HepG2 (cell line): Measurements from ENCODE around the gene RABGAP1L. TPM values are rescaled to one million over a fixed set of nuclear protein-coding genes. Genes with fewer than 3 reads are reported as not detected.
A peak's percentile ranks its signal among the peaks of the same experiment; 100 is the strongest.

Experiments used
- ATAC-seq: fragments of 200-7000 bp; cut with Tn5 transposase; 3 replicates; pipeline ENCODE4 v1.9.1; 2020; ENCODE audit warnings: mild to moderate bottlenecking, moderate library complexity
- BruUV-seq: library from RNA; stranded (reverse); fragments of 400-500 nt; replicated peaks from 2 replicates; lab custom pipeline; 2021; lab: Mats Ljungman, UMichigan
- CTCF ChIA-PET: fragments of 300-600 bp; formaldehyde crosslinking; extraction: SDS; loops from one replicate; lab custom pipeline; 2021; ENCODE audit warnings: low total read pairs, inconsistent platforms, low intra/inter-chr PET ratio; lab: Yijun Ruan, JAX
- POLR2A ChIA-PET: fragments of 350-600 bp; sonication (Branson Sonifier 250); formaldehyde crosslinking; loops from one replicate; lab custom pipeline; 2020; ENCODE audit warnings: antibody characterized with exemption, inconsistent platforms; lab: Yijun Ruan, JAX
- DNase-seq: peaks from one replicate; pipeline ENCODE4 v3.0.0-alpha.2; 2015; ENCODE audit warnings: low spot score
- FAIRE-seq: peaks from 3 replicates; lab custom pipeline; 2011; peaks lifted over from hg19 to GRCh38; lab: Jason Lieb, UNC
- H2AFZ ChIP-seq: one replicate; pipeline ENCODE4 v1.6.1; 2011; ENCODE audit warnings: low read length, inconsistent platforms
- H3K27ac ChIP-seq: fragments of 300-600 bp; 3 replicates; pipeline ENCODE4 v1.8.0; 2011; ENCODE audit warnings: mixed run types, mild to moderate bottlenecking, mixed read lengths, low read length, inconsistent platforms; ENCODE audit not compliant: insufficient read depth; ENCODE audit errors: extremely low read length
- H3K27me3 ChIP-seq, 2 experiments: fragments of 200-600 bp in 1 of 2; 2 replicates in 1 of 2; 3 replicates in 1 of 2; pipeline versions ENCODE4 v1.6.0 to v1.8.0; 2011; ENCODE audit warnings: low read length in 2 of 2, mild to moderate bottlenecking in 2 of 2, moderate library complexity in 2 of 2, inconsistent platforms in 1 of 2; ENCODE audit not compliant: insufficient read depth in 2 of 2, control insufficient read depth in 1 of 2
- H3K36me3 ChIP-seq, 2 experiments: fragments of 200-600 bp in 1 of 2; replicated peaks in 1 of 2; 2 replicates in 1 of 2; 3 replicates in 1 of 2; pipeline versions ENCODE4 v1.5.1 to v1.8.0; 2011; ENCODE audit warnings: low read length in 2 of 2, inconsistent platforms in 1 of 2; ENCODE audit not compliant: insufficient read depth in 2 of 2, control insufficient read depth in 1 of 2
- H3K4me1 ChIP-seq: 2 replicates; pipeline ENCODE4 v1.5.1; 2012; ENCODE audit warnings: low read length, inconsistent platforms; ENCODE audit not compliant: insufficient read depth
- H3K4me2 ChIP-seq: 2 replicates; pipeline ENCODE4 v1.6.0; 2011; ENCODE audit warnings: low read depth, low read length, inconsistent platforms
- H3K4me3 ChIP-seq, 3 experiments: fragments of 200-600 bp in 1 of 3; sonication (generic), shearing (Covaris generic) in 1 of 3; replicated peaks in 1 of 3; 2 replicates each; pipeline ENCODE4 v1.5.1; 2011 to 2016; ENCODE audit warnings: low read length in 3 of 3, inconsistent platforms in 2 of 3, low read depth in 2 of 3, mild to moderate bottlenecking in 2 of 3, control low read depth in 1 of 3, mixed read lengths in 1 of 3; ENCODE audit not compliant: insufficient read depth in 1 of 3
- H3K79me2 ChIP-seq: one replicate; pipeline ENCODE4 v1.6.1; 2011; ENCODE audit warnings: low read length, inconsistent platforms; ENCODE audit not compliant: insufficient read depth
- H3K9ac ChIP-seq: 2 replicates; pipeline ENCODE4 v1.6.0; 2011; ENCODE audit warnings: mild to moderate bottlenecking, low read depth, low read length, inconsistent platforms; ENCODE audit not compliant: insufficient read depth
- H3K9me3 ChIP-seq: 2 replicates; pipeline ENCODE4 v1.5.1; 2012; ENCODE audit warnings: mild to moderate bottlenecking, low read length
- H4K20me1 ChIP-seq: 2 replicates; pipeline ENCODE4 v1.6.0; 2011; ENCODE audit warnings: inconsistent platforms, mild to moderate bottlenecking, low read length, moderate library complexity; ENCODE audit not compliant: insufficient read depth
- CBFB ChIP-seq: sonication (generic); formaldehyde crosslinking; IDR thresholded peaks from 2 replicates; pipeline ENCODE4 v1.4.0; 2020; ENCODE audit warnings: missing genetic modification reagents
- CBX5 ChIP-seq: sonication (generic); formaldehyde crosslinking; IDR thresholded peaks from 2 replicates; pipeline ENCODE4 v1.4.0; 2020; ENCODE audit warnings: missing genetic modification reagents, borderline replicate concordance
- IRF2 ChIP-seq: IDR thresholded peaks from 2 replicates; pipeline ENCODE4 v1.6.1; 2018; ENCODE audit warnings: missing genetic modification reagents, missing compliant biosample characterization
- KAT8 ChIP-seq: IDR thresholded peaks from 2 replicates; pipeline ENCODE4 v1.6.1; 2016; ENCODE audit warnings: missing genetic modification reagents, missing compliant biosample characterization
- KMT2A ChIP-seq: sonication (generic); formaldehyde crosslinking; IDR thresholded peaks from 2 replicates; pipeline ENCODE4 v1.4.0; 2020; ENCODE audit warnings: missing genetic modification reagents
- KMT2B ChIP-seq: IDR thresholded peaks from 2 replicates; pipeline ENCODE4 v1.6.1; 2016; ENCODE audit warnings: missing genetic modification reagents, missing compliant biosample characterization
- NFYB ChIP-seq: sonication (generic); formaldehyde crosslinking; IDR thresholded peaks from 2 replicates; pipeline ENCODE4 v1.4.0; 2020; ENCODE audit warnings: missing genetic modification reagents
- NFYC ChIP-seq: IDR thresholded peaks from 2 replicates; pipeline ENCODE4 v1.6.1; 2016; ENCODE audit warnings: missing genetic modification reagents, missing compliant biosample characterization
- PITX1 ChIP-seq: sonication (generic); formaldehyde crosslinking; IDR thresholded peaks from 2 replicates; pipeline ENCODE4 v1.5.1; 2020; ENCODE audit warnings: mild to moderate bottlenecking, missing genetic modification reagents
- SAP130 ChIP-seq: IDR thresholded peaks from 2 replicates; pipeline ENCODE4 v1.6.1; 2016; ENCODE audit warnings: low read depth
- ZNF652 ChIP-seq: IDR thresholded peaks from 2 replicates; pipeline ENCODE4 v1.6.1; 2016; ENCODE audit warnings: low read depth, borderline replicate concordance
- WGBS: methylation state at CpG from one replicate; pipeline ENCODE4 v1.1.6; 2017; ENCODE audit warnings: low lambda C conversion rate; 5-methylcytosine and 5-hydroxymethylcytosine counted together
- in situ Hi-C: cut with HindIII; loops from 2 replicates; pipeline ENCODE4 v1.10.0; 2017; ENCODE audit warnings: low pct_unique_long_range_greater_than_20kb; ENCODE audit not compliant: extremely low pct_ligation_motif_present
- intact Hi-C: fragments of 100-400 bp; cut with micrococcal nuclease; formaldehyde crosslinking; loops from one replicate; pipeline ENCODE4 v1.10.0; 2022; ENCODE audit not compliant: unreplicated experiment
- polyA plus RNA-seq, 8 experiments: library from polyadenylated mRNA; depleted of rRNA in 3 of 8; stranded (reverse) in 7 of 8; unstranded in 1 of 8; fragments of >200 nt; fragmentation: Illumina TruSeq in 4 of 8; extraction: Trizol in 4 of 8; gene quantifications; 2 replicates each; pipeline versions ENCODE4 v1.2.1 to v1.2.3, GENCODE V29; 2011 to 2016; ENCODE audit warnings: low read depth in 4 of 8, missing spikeins in 1 of 8, mixed read lengths in 1 of 8; ENCODE audit not compliant: insufficient read depth in 1 of 8
- total RNA-seq, 5 experiments: library from RNA; depleted of rRNA; stranded (reverse); fragments of >200 nt; fragmentation: Illumina TruSeq; extraction: Trizol; gene quantifications; 2 replicates each; pipeline ENCODE4 v1.2.3, GENCODE V29; 2016; ENCODE audit warnings: low read depth in 1 of 5
- TF ChIP-seq, protein P1 (sequence below): sonication (generic); formaldehyde crosslinking; IDR thresholded peaks from 2 replicates; pipeline ENCODE4 v1.4.0; 2020; ENCODE audit warnings: mild to moderate bottlenecking, missing genetic modification reagents
- TF ChIP-seq, protein P2 (sequence below): sonication (generic); formaldehyde crosslinking; IDR thresholded peaks from 2 replicates; pipeline ENCODE4 v1.4.0; 2020; ENCODE audit warnings: mild to moderate bottlenecking, missing genetic modification reagents
- TF ChIP-seq, protein P3 (sequence below): IDR thresholded peaks from 2 replicates; pipeline ENCODE4 v1.6.1; 2016; ENCODE audit warnings: missing genetic modification reagents, missing compliant biosample characterization

RABGAP1L gene
- total and polyA plus RNA-seq, 2 of the 13 experiments (the other 11 are each of a cell fraction or from before 2014, with no cell fraction given) = 7.9 to 22.6 TPM

DNA sequence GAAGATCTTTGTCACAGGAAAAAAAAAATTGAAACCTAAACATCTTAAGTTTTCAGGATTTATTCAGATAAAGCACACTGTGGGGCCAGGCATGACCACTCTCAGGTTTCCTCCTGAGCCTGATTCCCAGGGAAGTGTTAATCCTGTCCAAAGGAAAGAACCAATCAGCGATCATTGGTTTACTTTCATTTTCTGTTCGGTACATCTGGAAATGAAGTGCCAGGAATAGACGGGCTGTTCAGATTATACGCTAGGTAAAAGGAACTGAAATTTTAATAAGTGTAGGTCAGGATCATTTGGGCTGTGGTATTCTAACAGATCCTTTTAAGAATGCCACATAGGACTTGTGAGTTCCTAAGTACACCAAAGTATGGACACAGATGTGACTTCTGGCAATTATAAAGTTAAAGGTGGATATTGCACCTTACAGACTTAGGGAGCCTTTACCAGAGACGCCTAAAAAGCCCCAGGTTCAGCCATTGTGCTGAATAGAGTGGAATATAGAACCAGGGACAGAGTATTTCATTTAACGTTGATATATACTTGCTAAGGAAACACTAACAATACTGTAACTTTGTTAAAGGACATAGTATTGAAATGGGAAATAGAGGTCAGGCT is 831.2 kb downstream of the RABGAP1L start:
- Histone ChIP-seq H3K27me3 (no peaks in the 10 kb centered on the region), H3K9me3 (no peaks in the 10 kb centered on the region), H3K4me3 (peak overlapping the region; percentile 42 to 58 (median 46); a peak in 5 of 6 replicates), H2AFZ (no peak overlapping the region), H3K36me3 (no peaks in the 10 kb centered on the region; a peak in 2 of 5 replicates), H3K9ac (peak overlapping the region; percentile 63), H4K20me1 (no peaks in the 10 kb centered on the region), H3K4me2 (peak overlapping the region; percentile 54), H3K79me2 (no peaks in the 10 kb centered on the region), H3K27ac (peak overlapping the region; percentile 57), H3K4me1 (peaks cover 26% of the 10 kb centered on the region)
- POLR2A ChIA-PET = no interaction called here
- BruUV-seq = TSS peak; percentile 51
- in situ Hi-C loops = loop anchor here (25.0 kb wide), 1 partner anchor 728 kb away; no protein-coding TSS in a partner anchor
- ATAC-seq (peak; percentile 89), DNase-seq (peak; percentile 60), FAIRE-seq (no peak)
- CTCF ChIA-PET = no interaction called here
- intact Hi-C loops = loop anchor here (2.0 kb wide), 1 partner anchor 220 kb away; no protein-coding TSS in a partner anchor
- 49% methylated on average over 6 of the region's 6 CpGs for WGBS
- TF ChIP-seq IRF2 (CRISPR knock-in tag) (peak; percentile 99), SAP130 (CRISPR knock-in tag) (0 out of 2 replicates have a peak, but pooled peaks have one; percentile 8), ZNF652 (CRISPR knock-in tag) (peak; percentile 79), NFYC (CRISPR knock-in tag) (peak; percentile 75), CBFB (no peak), CBX5 (no peak), KMT2B (CRISPR knock-in tag) (peak; percentile 89; the same call in 1 of the 2 replicates), KMT2A (CRISPR knock-in tag) (peak; percentile 68; the same call in 1 of the 2 replicates), PITX1 (CRISPR knock-in tag) (peak; percentile 80), KAT8 (CRISPR knock-in tag) (0 out of 2 replicates have a peak, but pooled peaks have one; percentile 50), NFYB (peak; percentile 82)
- TF ChIP-seq, protein P1, sequence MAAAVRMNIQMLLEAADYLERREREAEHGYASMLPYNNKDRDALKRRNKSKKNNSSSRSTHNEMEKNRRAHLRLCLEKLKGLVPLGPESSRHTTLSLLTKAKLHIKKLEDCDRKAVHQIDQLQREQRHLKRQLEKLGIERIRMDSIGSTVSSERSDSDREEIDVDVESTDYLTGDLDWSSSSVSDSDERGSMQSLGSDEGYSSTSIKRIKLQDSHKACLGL = no peak
- TF ChIP-seq, protein P2, sequence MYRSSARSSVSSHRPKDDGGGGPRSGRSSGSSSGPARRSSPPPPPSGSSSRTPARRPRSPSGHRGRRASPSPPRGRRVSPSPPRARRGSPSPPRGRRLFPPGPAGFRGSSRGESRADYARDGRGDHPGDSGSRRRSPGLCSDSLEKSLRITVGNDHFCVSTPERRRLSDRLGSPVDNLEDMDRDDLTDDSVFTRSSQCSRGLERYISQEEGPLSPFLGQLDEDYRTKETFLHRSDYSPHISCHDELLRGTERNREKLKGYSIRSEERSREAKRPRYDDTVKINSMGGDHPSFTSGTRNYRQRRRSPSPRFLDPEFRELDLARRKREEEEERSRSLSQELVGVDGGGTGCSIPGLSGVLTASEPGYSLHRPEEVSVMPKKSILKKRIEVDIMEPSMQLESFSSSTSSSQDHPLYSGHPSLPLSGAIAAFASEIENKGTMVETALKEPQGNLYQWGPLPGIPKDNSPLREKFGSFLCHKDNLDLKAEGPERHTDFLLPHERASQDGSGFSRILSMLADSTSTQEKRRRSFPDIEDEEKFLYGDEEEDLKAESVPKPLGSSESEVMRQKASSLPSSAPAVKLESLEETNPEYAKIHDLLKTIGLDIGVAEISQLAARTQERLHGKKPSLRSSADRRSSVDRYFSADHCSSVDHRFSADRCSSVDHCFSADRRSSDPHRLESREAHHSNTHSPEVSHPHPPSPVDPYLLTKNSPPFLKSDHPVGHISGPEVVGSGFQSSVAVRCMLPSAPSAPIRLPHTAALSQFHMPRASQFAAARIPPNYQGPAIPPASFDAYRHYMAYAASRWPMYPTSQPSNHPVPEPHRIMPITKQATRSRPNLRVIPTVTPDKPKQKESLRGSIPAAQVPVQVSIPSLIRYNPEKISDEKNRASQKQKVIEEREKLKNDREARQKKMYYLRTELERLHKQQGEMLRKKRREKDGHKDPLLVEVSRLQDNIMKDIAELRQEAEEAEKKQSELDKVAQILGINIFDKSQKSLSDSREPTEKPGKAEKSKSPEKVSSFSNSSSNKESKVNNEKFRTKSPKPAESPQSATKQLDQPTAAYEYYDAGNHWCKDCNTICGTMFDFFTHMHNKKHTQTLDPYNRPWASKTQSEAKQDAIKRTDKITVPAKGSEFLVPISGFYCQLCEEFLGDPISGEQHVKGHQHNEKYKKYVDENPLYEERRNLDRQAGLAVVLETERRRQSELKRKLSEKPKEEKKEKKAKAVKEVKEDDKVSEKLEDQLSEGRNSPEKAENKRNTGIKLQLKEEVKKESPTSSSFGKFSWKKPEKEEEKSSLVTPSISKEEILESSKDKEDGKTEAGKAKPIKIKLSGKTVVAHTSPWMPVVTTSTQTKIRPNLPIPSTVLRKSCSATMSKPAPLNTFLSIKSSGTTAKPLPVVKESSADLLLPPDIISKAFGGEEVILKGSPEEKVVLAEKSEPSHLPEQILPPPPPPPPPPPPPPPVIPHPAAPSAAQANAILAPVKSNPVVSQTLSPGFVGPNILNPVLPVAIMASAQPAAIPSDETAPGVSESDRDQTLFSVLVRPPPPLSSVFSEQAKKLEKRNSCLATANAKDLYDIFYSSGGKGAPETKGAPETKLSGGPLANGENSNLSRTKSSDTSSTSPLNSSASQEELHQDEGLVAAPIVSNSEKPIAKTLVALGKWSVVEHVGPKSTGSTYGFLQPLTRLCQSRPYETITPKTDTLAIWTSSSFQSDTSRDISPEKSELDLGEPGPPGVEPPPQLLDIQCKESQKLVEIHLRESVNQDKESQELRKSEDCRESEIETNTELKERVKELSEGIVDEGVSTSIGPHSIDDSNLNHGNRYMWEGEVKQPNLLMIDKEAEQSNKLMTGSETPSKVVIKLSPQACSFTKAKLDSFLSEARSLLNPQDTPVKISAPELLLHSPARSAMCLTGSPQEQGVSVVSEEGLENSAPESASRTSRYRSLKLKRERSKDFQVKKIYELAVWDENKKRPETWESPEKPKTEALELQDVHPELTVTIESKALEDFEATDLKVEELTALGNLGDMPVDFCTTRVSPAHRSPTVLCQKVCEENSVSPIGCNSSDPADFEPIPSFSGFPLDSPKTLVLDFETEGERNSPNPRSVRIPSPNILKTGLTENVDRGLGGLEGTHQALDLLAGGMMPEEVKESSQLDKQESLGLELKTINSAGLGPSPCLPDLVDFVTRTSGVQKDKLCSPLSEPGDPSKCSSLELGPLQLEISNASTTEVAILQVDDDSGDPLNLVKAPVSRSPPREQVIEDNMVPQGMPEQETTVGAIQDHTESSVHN (CRISPR knock-in tag) = no peak
- TF ChIP-seq, protein P3, sequence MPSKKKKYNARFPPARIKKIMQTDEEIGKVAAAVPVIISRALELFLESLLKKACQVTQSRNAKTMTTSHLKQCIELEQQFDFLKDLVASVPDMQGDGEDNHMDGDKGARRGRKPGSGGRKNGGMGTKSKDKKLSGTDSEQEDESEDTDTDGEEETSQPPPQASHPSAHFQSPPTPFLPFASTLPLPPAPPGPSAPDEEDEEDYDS (CRISPR knock-in tag) = 0 out of 2 replicates have a peak, but pooled peaks have one; percentile 19
